Measurements from ENCODE around the gene TMEM259.
A peak's percentile ranks its signal among the peaks of the same experiment; 100 is the strongest.

The TMEM259 gene

DNA sequence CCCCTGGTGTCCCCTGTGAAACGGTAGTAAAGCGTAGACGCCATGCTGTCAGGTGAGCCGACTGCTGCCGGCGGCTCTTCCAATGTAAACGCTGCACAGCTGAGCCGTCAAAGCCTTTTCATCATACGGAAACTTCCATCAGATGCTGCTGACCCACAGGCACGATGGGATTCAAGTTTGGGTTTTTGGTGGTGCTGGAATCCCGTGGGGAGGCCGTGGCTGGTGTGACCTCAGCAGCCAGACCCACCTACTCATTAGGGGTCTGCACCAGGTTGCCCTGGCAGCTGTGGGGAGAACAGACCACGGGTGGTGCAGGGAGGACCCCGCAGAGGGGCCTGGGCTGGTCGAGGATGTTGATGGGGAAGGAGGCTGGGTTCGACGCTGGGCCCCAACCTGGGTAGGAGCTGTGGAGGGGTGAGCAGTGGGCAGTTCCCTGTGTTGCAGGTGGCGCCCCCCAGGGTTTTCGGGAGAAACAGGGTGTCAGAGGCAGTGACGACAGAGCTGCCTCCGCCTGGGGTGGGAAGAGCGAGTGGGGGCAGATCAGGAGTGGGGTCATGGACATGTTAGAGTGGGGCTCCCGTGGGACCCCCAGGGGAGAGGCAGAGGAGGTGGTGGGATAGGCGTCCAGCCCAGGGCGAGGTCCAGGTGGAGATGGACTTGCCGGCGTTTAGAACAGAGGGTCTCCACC lies 14.1 kb downstream of the TMEM259 start:
- TF ChIP-seq, protein P1, sequence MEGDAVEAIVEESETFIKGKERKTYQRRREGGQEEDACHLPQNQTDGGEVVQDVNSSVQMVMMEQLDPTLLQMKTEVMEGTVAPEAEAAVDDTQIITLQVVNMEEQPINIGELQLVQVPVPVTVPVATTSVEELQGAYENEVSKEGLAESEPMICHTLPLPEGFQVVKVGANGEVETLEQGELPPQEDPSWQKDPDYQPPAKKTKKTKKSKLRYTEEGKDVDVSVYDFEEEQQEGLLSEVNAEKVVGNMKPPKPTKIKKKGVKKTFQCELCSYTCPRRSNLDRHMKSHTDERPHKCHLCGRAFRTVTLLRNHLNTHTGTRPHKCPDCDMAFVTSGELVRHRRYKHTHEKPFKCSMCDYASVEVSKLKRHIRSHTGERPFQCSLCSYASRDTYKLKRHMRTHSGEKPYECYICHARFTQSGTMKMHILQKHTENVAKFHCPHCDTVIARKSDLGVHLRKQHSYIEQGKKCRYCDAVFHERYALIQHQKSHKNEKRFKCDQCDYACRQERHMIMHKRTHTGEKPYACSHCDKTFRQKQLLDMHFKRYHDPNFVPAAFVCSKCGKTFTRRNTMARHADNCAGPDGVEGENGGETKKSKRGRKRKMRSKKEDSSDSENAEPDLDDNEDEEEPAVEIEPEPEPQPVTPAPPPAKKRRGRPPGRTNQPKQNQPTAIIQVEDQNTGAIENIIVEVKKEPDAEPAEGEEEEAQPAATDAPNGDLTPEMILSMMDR (IDR thresholded peaks at IDR 0.05; ENCODE audit: low read depth, low read length), result no peak
- no peak for DNase-seq (ENCODE audit: extremely low read depth, low read depth)

DNA sequence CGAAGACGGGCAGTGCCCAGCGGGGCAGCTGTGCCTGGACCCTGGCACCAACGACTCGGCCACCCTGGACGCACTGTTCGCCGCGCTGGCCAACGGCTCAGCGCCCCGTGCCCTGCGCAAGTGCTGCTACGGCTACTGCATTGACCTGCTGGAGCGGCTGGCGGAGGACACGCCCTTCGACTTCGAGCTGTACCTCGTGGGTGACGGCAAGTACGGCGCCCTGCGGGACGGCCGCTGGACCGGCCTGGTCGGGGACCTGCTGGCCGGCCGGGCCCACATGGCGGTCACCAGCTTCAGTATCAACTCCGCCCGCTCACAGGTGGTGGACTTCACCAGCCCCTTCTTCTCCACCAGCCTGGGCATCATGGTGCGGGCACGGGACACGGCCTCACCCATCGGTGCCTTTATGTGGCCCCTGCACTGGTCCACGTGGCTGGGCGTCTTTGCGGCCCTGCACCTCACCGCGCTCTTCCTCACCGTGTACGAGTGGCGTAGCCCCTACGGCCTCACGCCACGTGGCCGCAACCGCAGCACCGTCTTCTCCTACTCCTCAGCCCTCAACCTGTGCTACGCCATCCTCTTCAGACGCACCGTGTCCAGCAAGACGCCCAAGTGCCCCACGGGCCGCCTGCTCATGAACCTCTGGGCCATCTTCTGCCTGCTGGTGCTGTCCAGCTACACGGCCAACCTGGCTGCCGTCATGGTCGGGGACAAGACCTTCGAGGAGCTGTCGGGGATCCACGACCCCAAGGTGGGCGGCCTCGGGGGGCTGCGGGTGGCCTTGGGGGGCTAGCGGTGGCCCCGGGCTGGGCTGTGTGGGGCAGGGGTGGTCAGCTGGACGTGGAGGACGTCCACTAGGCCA lies 15.9 kb downstream of the TMEM259 start:
- DNase-seq (ENCODE audit: extremely low read depth, low read depth), result no peak
- TF ChIP-seq, protein P1 (IDR thresholded peaks at IDR 0.05; ENCODE audit: low read depth, low read length), result no peak

DNA sequence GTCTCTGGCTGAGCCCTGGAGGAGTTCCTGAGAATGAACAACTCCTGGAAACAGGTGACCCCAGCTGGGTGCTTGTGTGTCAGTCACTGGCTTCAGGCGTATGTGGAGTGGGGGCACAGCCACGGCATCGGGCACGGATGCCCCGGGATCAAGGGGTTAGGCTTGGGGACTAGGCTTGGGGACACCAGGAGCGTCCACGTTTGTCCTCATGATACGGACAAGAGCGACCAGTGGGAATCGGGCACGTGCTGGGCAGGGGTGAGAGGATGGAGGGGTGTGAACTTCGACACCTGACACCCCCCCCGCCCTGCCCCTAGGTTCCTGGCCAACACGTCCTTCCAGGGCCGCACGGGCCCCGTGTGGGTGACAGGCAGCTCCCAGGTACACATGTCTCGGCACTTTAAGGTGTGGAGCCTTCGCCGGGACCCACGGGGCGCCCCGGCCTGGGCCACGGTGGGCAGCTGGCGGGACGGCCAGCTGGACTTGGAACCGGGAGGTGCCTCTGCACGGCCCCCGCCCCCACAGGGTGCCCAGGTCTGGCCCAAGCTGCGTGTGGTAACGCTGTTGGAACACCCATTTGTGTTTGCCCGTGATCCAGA lies 16.6 kb downstream of the TMEM259 start:
- DNase-seq (ENCODE audit: extremely low read depth, low read depth), result no peak
- TF ChIP-seq, protein P1 (IDR thresholded peaks at IDR 0.05; ENCODE audit: low read depth, low read length), result no peak

DNA sequence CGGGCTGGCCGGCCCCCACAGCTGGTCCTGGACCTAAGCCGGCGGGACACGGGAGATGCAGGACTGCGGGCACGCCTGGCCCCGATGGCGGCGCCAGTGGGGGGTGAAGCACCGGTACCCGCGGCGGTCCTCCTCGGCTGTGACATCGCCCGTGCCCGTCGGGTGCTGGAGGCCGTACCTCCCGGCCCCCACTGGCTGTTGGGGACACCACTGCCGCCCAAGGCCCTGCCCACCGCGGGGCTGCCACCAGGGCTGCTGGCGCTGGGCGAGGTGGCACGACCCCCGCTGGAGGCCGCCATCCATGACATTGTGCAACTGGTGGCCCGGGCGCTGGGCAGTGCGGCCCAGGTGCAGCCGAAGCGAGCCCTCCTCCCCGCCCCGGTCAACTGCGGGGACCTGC lies 17.6 kb downstream of the TMEM259 start:
- TF ChIP-seq, protein P1 (IDR thresholded peaks at IDR 0.05; ENCODE audit: low read depth, low read length), result no peak
- no peak for DNase-seq (ENCODE audit: extremely low read depth, low read depth)

DNA sequence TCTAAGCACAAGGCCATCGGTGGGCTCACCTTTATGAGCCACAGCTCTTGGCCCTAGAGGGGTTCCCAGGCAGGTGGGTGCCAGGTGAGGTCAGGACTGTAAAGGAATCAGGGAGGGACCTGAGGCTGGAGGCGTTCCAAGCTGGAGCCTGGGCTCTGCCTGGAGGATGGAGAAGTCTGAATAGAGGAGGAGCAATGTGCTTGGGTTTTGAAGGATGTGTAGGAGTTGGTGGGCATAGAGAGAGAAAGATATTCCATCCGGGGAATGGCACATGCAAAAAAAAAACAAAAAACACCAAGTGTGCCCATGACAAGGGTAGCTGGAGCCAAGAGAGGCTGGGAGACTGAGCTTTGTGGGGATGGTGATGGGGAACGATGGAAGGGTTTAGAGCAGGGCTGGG lies 18.3 kb downstream of the TMEM259 start:
- TF ChIP-seq, protein P1 (IDR thresholded peaks at IDR 0.05; ENCODE audit: low read depth, low read length), result no peak

DNA sequence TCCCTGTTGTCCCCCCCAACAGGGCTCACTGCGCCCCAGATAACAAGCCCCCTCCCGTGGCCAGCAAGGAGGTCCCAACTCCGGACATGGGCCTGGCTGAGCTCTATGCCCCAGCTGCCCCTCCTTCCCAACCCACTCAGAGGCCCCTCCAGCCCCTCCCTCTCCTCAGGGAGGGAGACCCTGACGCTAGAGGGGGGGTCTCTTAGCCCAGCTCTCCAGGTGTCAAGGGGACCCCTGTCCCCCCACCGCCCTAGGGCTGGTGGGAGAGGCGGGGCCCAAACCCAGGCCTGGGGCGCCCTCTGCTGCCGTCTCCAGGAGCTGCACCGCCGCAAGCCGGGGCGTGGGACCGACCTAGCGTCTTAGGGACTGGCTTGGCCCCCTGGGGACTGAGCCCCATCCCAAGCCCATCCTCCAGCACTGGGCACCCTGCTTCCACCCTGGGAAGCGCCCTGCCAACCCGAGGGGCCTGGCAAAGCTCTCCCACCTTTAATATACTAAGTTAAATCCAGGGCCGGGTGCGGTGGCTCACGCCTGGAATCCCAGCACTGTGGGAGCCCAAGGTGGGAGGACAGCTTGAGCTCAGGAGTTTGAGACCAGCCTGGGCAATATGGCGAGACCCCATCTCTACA lies 19.3 kb downstream of the TMEM259 start:
- TF ChIP-seq, protein P1 (IDR thresholded peaks at IDR 0.05; ENCODE audit: low read depth, low read length), result peak; percentile 80
- no peak for DNase-seq (ENCODE audit: extremely low read depth, low read depth)

More for the DNA sequence above, 18.3 kb downstream of the TMEM259 start:
- DNase-seq (ENCODE audit: extremely low read depth, low read depth), result no peak
